B cell (primary cell): Measurements from ENCODE around the gene BANP. TPM values are rescaled to one million over a fixed set of nuclear protein-coding genes. Genes with fewer than 3 reads are reported as not detected.

ENCODE experiments used
- ATAC-seq: fragments of 200-7000 bp; cut with Tn5 transposase; one replicate; pipeline ENCODE4 v1.10.0; 2021; ENCODE audit warnings: low read depth, mild to moderate bottlenecking, moderate number of reproducible peaks, moderate library complexity
- CTCF ChIA-PET: fragments of 350-600 bp; sonication (Branson Sonifier 250); formaldehyde crosslinking; loops from one replicate; lab custom pipeline; 2021; ENCODE audit warnings: antibody characterized with exemption, inconsistent platforms; lab: Charles Lee
- POLR2A ChIA-PET: fragments of 350-600 bp; sonication (Branson Sonifier 250); formaldehyde crosslinking; loops from one replicate; lab custom pipeline; 2021; ENCODE audit warnings: antibody characterized with exemption; lab: Charles Lee
- DNase-seq: peaks from one replicate; pipeline ENCODE4 v3.0.0; 2013
- H2AFZ ChIP-seq: 2 replicates; pipeline ENCODE4 v1.6.1; 2012; ENCODE audit warnings: mild to moderate bottlenecking, low read depth, low read length; ENCODE audit not compliant: insufficient read depth, poor library complexity, severe bottlenecking
- H3K27ac ChIP-seq, 2 donors: 1 replicate in 1 of 2; 2 replicates in 1 of 2; pipeline ENCODE4 v1.5.1; 2012 to 2013; ENCODE audit warnings: low read length in 2 of 2, mild to moderate bottlenecking in 2 of 2, moderate library complexity in 1 of 2
- H3K27me3 ChIP-seq, 4 experiments: fragments of 200-600 bp in 1 of 4; sonication (generic) in 1 of 4; replicated peaks in 1 of 4; 1 replicate in 2 of 4; 2 replicates in 2 of 4; pipeline versions ENCODE4 v1.6.1 to v1.7.0; 2013 to 2016; ENCODE audit warnings: low read length in 3 of 4, mild to moderate bottlenecking in 2 of 4, mixed read lengths in 1 of 4, moderate library complexity in 1 of 4; ENCODE audit not compliant: insufficient read depth in 4 of 4, control insufficient read depth in 3 of 4; ENCODE audit errors: control extremely low read depth in 1 of 4
- H3K36me3 ChIP-seq, 2 experiments: replicated peaks in 1 of 2; 1 replicate in 1 of 2; 2 replicates in 1 of 2; pipeline versions ENCODE4 v1.6.1 to v1.7.1; 2013; ENCODE audit warnings: low read length in 1 of 2; ENCODE audit not compliant: insufficient read depth in 2 of 2, control insufficient read depth in 1 of 2; ENCODE audit errors: control extremely low read depth in 1 of 2, extremely low read depth in 1 of 2
- H3K4me1 ChIP-seq, 2 donors: fragments of 200-600 bp in 1 of 2; sonication (generic) in 1 of 2; 1 replicate in 1 of 2; 2 replicates in 1 of 2; pipeline versions ENCODE4 v1.5.1 to v1.6.1; 2013 to 2017; ENCODE audit warnings: low read length in 2 of 2; ENCODE audit not compliant: control insufficient read depth in 2 of 2, insufficient read depth in 2 of 2
- H3K4me2 ChIP-seq: replicated peaks from 2 replicates; pipeline ENCODE3; 2012; ENCODE audit warnings: mild to moderate bottlenecking, low read depth, low read length; ENCODE audit not compliant: poor library complexity, severe bottlenecking
- H3K4me3 ChIP-seq, 5 experiments: fragments of 200-600 bp in 1 of 5; sonication (generic) in 1 of 5; 1 replicate in 3 of 5; 2 replicates in 2 of 5; pipeline versions ENCODE4 v1.5.1 to v1.7.0; 2011 to 2016; ENCODE audit warnings: low read length in 4 of 5, mild to moderate bottlenecking in 4 of 5, low read depth in 2 of 5, control low read depth in 1 of 5, moderate library complexity in 1 of 5; ENCODE audit not compliant: insufficient read depth in 1 of 5; ENCODE audit errors: control extremely low read depth in 1 of 5, extremely low read depth in 1 of 5
- H3K79me2 ChIP-seq: fragments of 200-600 bp; sonication (generic); one replicate; pipeline ENCODE4 v1.6.0; 2016; ENCODE audit warnings: low read length; ENCODE audit not compliant: control insufficient read depth, insufficient read depth
- H3K9ac ChIP-seq: fragments of 200-600 bp; sonication (generic); 2 replicates; pipeline ENCODE4 v1.6.1; 2017; ENCODE audit warnings: mild to moderate bottlenecking, low read length, moderate library complexity
- H3K9me3 ChIP-seq, 3 donors: one replicate each; pipeline versions ENCODE4 v1.6.1 to v1.7.1; 2013; ENCODE audit warnings: low read length in 2 of 3; ENCODE audit not compliant: control insufficient read depth in 2 of 3, insufficient read depth in 1 of 3; ENCODE audit errors: control extremely low read depth in 1 of 3
- H4K20me1 ChIP-seq: 2 replicates; pipeline ENCODE4 v1.6.0; 2012; ENCODE audit warnings: mild to moderate bottlenecking, low read length; ENCODE audit not compliant: insufficient read depth, control insufficient read depth, poor library complexity, severe bottlenecking
- H3K27ac Mint-ChIP-seq: one replicate; pipeline ENCODE4 v1.8.0; 2021; ENCODE audit warnings: mixed read lengths
- H3K27me3 Mint-ChIP-seq: one replicate; pipeline ENCODE4 v1.8.0; 2021; ENCODE audit warnings: mixed read lengths
- H3K4me1 Mint-ChIP-seq: one replicate; pipeline ENCODE4 v1.8.0; 2021; ENCODE audit warnings: mixed read lengths
- H3K4me3 Mint-ChIP-seq: one replicate; pipeline ENCODE4 v1.8.0; 2021; ENCODE audit warnings: mixed read lengths
- H3K9me3 Mint-ChIP-seq: one replicate; pipeline ENCODE4 v1.8.0; 2022; ENCODE audit warnings: mixed read lengths; ENCODE audit not compliant: insufficient read depth
- CTCF ChIP-seq: fragments of 200-600 bp; IDR thresholded peaks from one replicate; pipeline ENCODE4 v1.8.0; 2022; ENCODE audit warnings: antibody characterized with exemption, mild to moderate bottlenecking
- EZH2 ChIP-seq: IDR thresholded peaks from 2 replicates; pipeline ENCODE4 v1.6.1; 2012; ENCODE audit warnings: borderline replicate concordance, low read depth, mild to moderate bottlenecking, moderate library complexity, low read length; ENCODE audit not compliant: insufficient read depth, poor library complexity, severe bottlenecking
- WGBS: methylation state at CpG from one replicate; pipeline ENCODE4 v1.1.5; 2013; ENCODE audit warnings: missing lambda C conversion rate; ENCODE audit not compliant: insufficient coverage; 5-methylcytosine and 5-hydroxymethylcytosine counted together
- intact Hi-C: fragments of 100-400 bp; cut with micrococcal nuclease; formaldehyde crosslinking; loops from one replicate; pipeline ENCODE4 v1.10.0; 2022
- polyA plus RNA-seq: library from polyadenylated mRNA; depleted of rRNA; stranded (reverse); fragments of >200 nt; gene quantifications from 2 replicates; pipeline ENCODE4 v1.2.3, GENCODE V29; 2012
- total RNA-seq, 2 donors: library from RNA; stranded (reverse); fragments of 120-200 nt in 1 of 2; gene quantifications; 1 replicate in 1 of 2; 2 replicates in 1 of 2; pipeline versions ENCODE4 v1.2.3 to v1.2.4, GENCODE V29; 2013 to 2022

BANP gene
- total and polyA plus RNA-seq, 2 donors (not counting 1 experiment from before 2014, with no cell fraction given) = 44.4 to 181 TPM

GRCh38 chr16:87970186-87970585 is 19.0 kb downstream of the BANP start:
- intact Hi-C loops = no loop called here
- H3K9ac ChIP-seq = no peak overlapping the region
- peaks cover 8 to 21% of the 10 kb centered on the region in 2 donors for H3K4me1 ChIP-seq
- H4K20me1 ChIP-seq = peaks cover 86% of the 10 kb centered on the region
- WGBS = 100% methylated on average over 1 of the region's 3 CpGs
- H3K4me3 ChIP-seq = no peak overlapping the region
- H3K9me3 ChIP-seq = peaks cover 7 to 18% (median 11%) of the 10 kb centered on the region in 3 donors
- ATAC-seq (no peak), DNase-seq (no peak)
- H3K27ac ChIP-seq = no peak overlapping the region
- H3K4me1 Mint-ChIP-seq = peaks cover 43% of the 10 kb centered on the region
- H3K9me3 Mint-ChIP-seq = peaks cover 2% of the 10 kb centered on the region
- peaks cover 97% of the 10 kb centered on the region for H3K79me2 ChIP-seq
- CTCF ChIA-PET = interaction anchor here (0.7 kb wide), 1 partner anchor 87 kb away, joined by 5 read pairs; no protein-coding TSS in a partner anchor
- no peak overlapping the region for H3K4me2 ChIP-seq
- no peak overlapping the region for H3K27ac Mint-ChIP-seq
- peaks cover 4 to 10% of the 10 kb centered on the region in 2 experiments for H3K36me3 ChIP-seq
- POLR2A ChIA-PET = no interaction called here
- TF ChIP-seq EZH2 = no peak
- H3K4me3 Mint-ChIP-seq = no peak overlapping the region
- H3K27me3 ChIP-seq = no peaks in the 10 kb centered on the region
- H2AFZ ChIP-seq = no peak overlapping the region
- no peaks in the 10 kb centered on the region for H3K27me3 Mint-ChIP-seq

GRCh38 chr16:87971933-87972332 is 20.7 kb downstream of the BANP start:
- H3K9me3 Mint-ChIP-seq = peaks cover 2% of the 10 kb centered on the region
- ATAC-seq (no peak), DNase-seq (no peak)
- H3K27me3 Mint-ChIP-seq = no peaks in the 10 kb centered on the region
- H3K4me3 Mint-ChIP-seq = no peak overlapping the region
- TF ChIP-seq EZH2 (no peak), CTCF (no peak)
- H3K4me2 ChIP-seq = no peak overlapping the region
- intact Hi-C loops = no loop called here
- WGBS = 100% methylated on average over 2 of the region's 2 CpGs
- H3K27me3 ChIP-seq = no peaks in the 10 kb centered on the region
- H3K27ac ChIP-seq = no peak overlapping the region
- peaks cover 4 to 16% of the 10 kb centered on the region in 2 experiments for H3K36me3 ChIP-seq
- POLR2A ChIA-PET = no interaction called here
- CTCF ChIA-PET = interaction anchor here (0.6 kb wide), 1 partner anchor 191 kb away, joined by 3 read pairs; no protein-coding TSS in a partner anchor
- H2AFZ ChIP-seq = no peak overlapping the region
- H3K4me1 Mint-ChIP-seq = peaks cover 32% of the 10 kb centered on the region
- peaks cover under 1 to 11% of the 10 kb centered on the region in 2 donors for H3K4me1 ChIP-seq
- peaks cover 7 to 18% (median 11%) of the 10 kb centered on the region in 3 donors for H3K9me3 ChIP-seq
- peaks cover 85% of the 10 kb centered on the region for H3K79me2 ChIP-seq
- no peak overlapping the region for H3K9ac ChIP-seq
- H4K20me1 ChIP-seq = peaks cover 75% of the 10 kb centered on the region
- H3K27ac Mint-ChIP-seq = no peak overlapping the region
- no peak overlapping the region for H3K4me3 ChIP-seq
